ENCODE data around the gene IL17RB.

The IL17RB gene

DNA sequence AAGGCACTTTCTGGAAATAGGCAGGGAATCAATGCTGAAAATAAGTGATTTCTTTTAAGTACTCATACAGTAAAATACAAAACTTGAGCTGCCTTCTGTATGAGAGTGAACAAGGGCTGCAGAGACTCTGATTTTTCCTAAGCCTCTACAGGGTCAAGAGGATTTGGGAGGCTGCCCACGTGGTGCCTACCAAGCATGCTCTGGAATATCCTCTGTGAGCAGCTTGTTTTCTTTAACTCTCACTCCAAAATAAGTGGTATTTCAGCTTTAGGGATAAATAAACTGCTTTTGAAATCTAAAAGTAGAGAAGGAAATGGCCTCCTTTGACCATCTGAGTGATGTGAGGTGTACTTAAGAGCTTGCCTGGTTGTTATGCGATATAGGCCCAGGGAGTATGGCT, 53.4 kb downstream of the IL17RB start:
- FAIRE-seq (no peak), DNase-seq (ENCODE audit: extremely low spot score, insufficient read length, low read depth) (no peak)

GRCh38 chr3:53900666-53901331, 54.4 kb downstream of the IL17RB start:
- FAIRE-seq: no peak

GRCh38 chr3:53902067-53902466, 55.7 kb downstream of the IL17RB start:
- DNase-seq (ENCODE audit: extremely low spot score, insufficient read length, low read depth) (no peak), FAIRE-seq (no peak)

More at GRCh38 chr3:53900666-53901331, 54.4 kb downstream of the IL17RB start:
- DNase-seq (ENCODE audit: extremely low spot score, insufficient read length, low read depth): no peak

GRCh38 chr3:53902711-53903110, 56.3 kb downstream of the IL17RB start:
- DNase-seq (ENCODE audit: extremely low spot score, insufficient read length, low read depth): no peak
- no peak for FAIRE-seq

GRCh38 chr3:53913401-53913800, 67.0 kb downstream of the IL17RB start:
- FAIRE-seq (no peak), DNase-seq (ENCODE audit: extremely low spot score, insufficient read length, low read depth) (no peak)

All from GM18507 (cell line).